Measurements from ENCODE around the gene YARS2. TPM values are rescaled to one million over a fixed set of nuclear protein-coding genes. Genes with fewer than 3 reads are reported as not detected.

YARS2 gene
- total RNA-seq, 4 donors from 2014 or later, result 13.2 to 24.0 (median 16.7) TPM

DNA sequence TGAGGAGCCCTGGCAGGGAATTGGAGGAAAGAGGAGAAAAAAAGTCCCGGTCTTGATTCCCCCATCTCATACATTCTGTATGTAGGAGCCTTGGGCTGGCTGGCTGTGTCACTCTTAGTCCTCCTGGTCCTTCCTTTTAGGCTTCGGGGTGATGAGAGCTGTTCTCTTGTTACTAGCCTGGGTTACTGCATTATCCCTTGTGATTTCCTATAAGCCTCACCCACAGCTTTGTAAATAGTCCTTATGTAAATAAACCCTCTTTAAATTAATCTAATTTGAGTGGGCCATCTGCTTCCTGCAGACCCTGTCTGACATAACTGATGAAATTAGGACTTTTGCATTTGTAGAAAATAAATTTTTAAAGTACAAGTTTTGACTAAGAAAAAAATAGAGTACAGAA is 57.4 kb downstream of the YARS2 start:
- H3K27me3 ChIP-seq, result no peaks in the 10 kb centered on the region
- H3K27ac ChIP-seq, result no peak overlapping the region
- TF ChIP-seq POLR2A (IDR thresholded peaks at IDR 0.05) (no peak), EP300 (IDR thresholded peaks at IDR 0.05) (no peak), CTCF (IDR thresholded peaks at IDR 0.05) (no peak), POLR2AphosphoS5 (IDR thresholded peaks at IDR 0.05) (no peak)
- no peak for ATAC-seq
- H3K9me3 ChIP-seq, result no peaks in the 10 kb centered on the region
- no peaks in the 10 kb centered on the region for H3K4me1 ChIP-seq
- H3K36me3 ChIP-seq, result peaks cover 0 to 14% of the 10 kb centered on the region in 2 donors
- WGBS, 2 donors (ENCODE audit: low coverage in 1 of 2), result 33 to 50% methylated on average over 1 to 2 of the region's 2 CpGs
- H3K4me3 ChIP-seq, result no peak overlapping the region

DNA sequence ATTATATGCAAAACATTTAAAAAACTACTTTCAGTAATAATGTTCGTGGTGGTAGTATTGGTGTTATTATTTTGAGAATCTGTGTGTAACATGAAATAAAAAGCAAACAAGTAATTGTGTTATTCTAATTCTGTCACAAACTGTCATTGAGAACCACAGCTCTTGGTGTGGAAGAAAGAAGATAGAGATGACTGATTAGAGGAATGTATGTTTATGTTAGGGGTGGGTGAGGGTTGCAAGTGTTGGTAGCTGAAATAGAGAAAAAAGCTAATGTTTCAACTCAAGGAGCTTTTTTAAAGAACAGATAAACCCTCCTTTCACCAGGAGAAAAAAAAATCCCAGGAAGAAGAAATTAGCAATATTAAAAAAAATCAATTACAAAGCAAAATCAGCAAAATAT is 58.3 kb downstream of the YARS2 start:
- no peak for TF ChIP-seq CTCF (IDR thresholded peaks at IDR 0.05)
- TF ChIP-seq POLR2A (IDR thresholded peaks at IDR 0.05), result no peak
- no peak for TF ChIP-seq EP300 (IDR thresholded peaks at IDR 0.05)
- 78 to 82% methylated on average over 1 of the region's 1 CpG for WGBS, 2 donors (ENCODE audit: low coverage in 1 of 2)
- Histone ChIP-seq H3K36me3 (peaks cover 0 to 11% of the 10 kb centered on the region in 2 donors), H3K9me3 (no peaks in the 10 kb centered on the region), H3K4me3 (no peak overlapping the region), H3K27me3 (no peaks in the 10 kb centered on the region), H3K27ac (no peak overlapping the region), H3K4me1 (no peaks in the 10 kb centered on the region)
- no peak for ATAC-seq

Small RNAs within 50 kb of the gene (small RNA-seq; reads per million reads assigned to genes)
- 0 reads per million in 4 donors for gene RF00019

Other genes with a start within 250 kb of the YARS2 start
- 100 to 1,000 TPM in 1 of 4 donors, 10 to 100 TPM in 3; 66.9 to 109 (median 88.3) TPM for gene DNM1L, start 76.6 kb downstream of the YARS2 start, total RNA-seq
- 1 to 10 TPM in 3 of 4 donors, under 1 TPM in 1; 0.62 to 3.3 (median 1.2) TPM for gene PKP2, start 140.9 kb upstream of the YARS2 start, total RNA-seq